Islet precursor cell (in vitro differentiated cells): Measurements from ENCODE around the gene CNBD2.
"Not testable (repeated sequence)": the region's sequence is repeated elsewhere in the genome, so short reads cannot be mapped to it uniquely, and the experiment has no call there.

Experiments
- DNase-seq: peaks from one replicate; pipeline ENCODE4 v3.0.0-alpha.2; 2018

CNBD2 gene

GRCh38 chr20:36028106-36028808 lies 59.9 kb downstream of the CNBD2 start:
- no peak for DNase-seq

- no peak for DNase-seq
These were observed 61.8 kb downstream of the CNBD2 start for GRCh38 chr20:36030149-36030548.

- DNase-seq = no peak
These were observed 63.4 kb downstream of the CNBD2 start for GRCh38 chr20:36031806-36032205.

DNA sequence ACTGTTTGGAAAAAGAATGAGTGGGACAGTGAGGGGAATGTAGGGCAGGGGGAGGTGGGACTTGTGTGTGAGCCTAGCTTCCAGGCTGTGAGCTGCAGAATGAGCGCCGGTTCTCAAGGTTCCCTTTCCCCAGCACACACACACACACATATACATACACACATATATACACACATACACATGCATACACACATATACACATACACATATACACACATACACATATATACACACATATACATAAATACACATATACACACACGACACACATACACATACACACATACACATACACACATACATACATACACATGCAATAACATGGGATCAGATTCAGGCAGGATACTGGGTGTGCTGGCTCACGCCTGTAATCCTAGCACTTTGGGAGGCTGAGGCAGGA lies 66.5 kb downstream of the CNBD2 start:
- DNase-seq = no peak

- no peak for DNase-seq
These were observed 67.4 kb downstream of the CNBD2 start for GRCh38 chr20:36035745-36036144.

DNA sequence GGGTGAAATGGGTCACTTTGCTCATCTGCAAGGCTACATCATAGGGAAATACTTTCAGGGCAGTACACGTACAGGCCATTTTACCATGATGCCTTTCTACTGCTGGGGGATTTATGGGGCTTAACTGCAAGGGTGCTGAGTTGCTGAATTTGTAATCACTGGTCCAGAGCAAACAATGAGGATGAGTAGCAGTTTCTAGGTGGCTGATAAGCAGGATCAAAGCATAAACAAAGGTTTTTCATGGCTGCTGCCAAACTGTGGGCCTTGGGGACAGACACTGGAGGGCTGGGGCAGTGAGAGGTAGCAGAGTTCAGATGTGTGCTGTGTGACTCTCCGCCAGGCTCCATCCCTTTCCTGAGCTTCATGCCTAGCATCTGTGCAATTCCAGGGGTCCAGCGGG lies 68.3 kb downstream of the CNBD2 start:
- DNase-seq = no peak

GRCh38 chr20:36040571-36040970 lies 72.2 kb downstream of the CNBD2 start:
- DNase-seq = no peak

DNA sequence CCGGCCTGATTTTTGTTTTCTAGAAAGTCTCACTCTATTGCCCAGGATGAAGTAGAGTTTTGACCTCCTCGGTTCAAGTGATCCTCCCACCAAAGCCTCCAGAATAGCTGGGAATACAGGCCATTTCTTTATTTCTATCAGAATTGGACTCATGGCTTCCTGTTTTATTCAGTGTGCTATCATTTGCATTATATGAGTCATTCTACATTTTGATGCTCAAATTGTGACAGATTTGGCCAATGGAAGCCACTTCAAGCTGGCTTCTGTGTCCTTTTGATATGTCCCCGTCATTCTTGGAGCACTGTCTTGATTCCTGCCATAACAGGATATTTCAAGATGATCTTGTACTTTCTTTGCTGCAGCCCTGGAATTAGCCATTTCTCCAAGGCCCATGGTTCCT lies 75.1 kb downstream of the CNBD2 start:
- no peak for DNase-seq

DNA sequence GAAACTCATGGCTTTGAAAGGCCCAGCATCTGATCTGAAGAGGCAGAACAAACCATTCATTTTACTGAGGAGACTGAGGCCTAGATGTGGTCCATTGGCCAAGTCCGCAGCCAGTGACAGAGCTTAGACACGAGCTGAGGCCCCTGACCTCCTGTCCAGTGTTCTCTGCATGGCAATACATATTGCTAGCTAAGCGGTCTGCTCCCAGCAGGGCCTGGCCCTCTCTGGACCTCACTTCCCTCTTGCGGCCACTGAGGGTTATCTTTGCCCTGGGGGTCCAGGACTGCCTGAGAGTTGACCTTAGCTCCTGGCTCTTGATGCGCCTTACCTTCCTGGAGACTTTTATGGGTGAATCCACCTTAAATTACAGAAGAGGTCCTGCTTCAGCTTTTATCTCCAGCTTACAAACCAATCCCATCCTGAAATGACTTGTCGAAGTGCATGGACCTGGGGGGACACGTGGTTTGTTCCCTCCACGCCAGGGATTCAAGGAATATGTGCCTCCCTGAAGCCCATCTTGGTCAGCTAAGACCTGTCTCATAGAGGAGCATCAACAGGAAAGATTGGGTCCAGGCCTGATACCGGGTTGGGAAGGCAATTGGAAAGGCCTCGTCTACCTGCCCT lies 75.6 kb downstream of the CNBD2 start:
- no peak for DNase-seq

DNA sequence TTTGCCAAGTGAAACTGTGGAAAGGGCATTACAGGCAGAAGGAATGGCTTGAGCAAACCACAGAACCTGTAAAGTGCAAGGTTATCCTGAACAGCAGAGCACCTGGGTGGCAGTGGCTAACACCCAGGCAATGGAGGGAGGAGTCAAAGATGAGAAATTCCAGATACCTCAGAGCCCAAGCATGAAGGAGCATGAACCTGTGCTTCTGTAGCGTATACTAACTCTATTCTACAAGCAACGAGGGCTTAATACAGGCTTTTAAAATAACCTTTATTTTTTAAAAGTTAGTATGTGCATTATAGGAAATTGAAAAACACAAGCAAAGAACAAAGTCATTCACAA lies 77.0 kb downstream of the CNBD2 start:
- no peak for DNase-seq

GRCh38 chr20:36046073-36046798 lies 77.8 kb downstream of the CNBD2 start:
- DNase-seq = not testable (repeated sequence)

DNA sequence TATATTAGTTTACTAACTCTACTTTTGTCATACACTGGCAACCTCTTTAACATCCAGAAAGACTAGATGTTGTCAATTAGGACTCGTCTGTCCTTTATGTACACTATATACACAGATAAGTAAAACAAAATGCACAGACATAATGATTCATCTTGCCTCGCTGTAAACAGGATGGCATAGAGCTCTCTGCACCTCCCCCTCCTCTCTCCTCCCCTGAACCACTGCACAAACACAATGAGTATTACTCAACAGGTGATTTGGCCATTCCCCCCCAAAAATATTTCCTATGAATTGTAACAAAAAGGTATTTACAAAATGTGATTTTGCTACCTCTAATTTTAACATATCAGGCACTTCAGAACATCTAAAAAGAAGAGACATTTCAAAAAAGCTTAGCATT lies 81.0 kb downstream of the CNBD2 start:
- DNase-seq = not testable (repeated sequence)

- peak; percentile 83 for DNase-seq
These were observed 82.3 kb downstream of the CNBD2 start for GRCh38 chr20:36050436-36051317.

DNA sequence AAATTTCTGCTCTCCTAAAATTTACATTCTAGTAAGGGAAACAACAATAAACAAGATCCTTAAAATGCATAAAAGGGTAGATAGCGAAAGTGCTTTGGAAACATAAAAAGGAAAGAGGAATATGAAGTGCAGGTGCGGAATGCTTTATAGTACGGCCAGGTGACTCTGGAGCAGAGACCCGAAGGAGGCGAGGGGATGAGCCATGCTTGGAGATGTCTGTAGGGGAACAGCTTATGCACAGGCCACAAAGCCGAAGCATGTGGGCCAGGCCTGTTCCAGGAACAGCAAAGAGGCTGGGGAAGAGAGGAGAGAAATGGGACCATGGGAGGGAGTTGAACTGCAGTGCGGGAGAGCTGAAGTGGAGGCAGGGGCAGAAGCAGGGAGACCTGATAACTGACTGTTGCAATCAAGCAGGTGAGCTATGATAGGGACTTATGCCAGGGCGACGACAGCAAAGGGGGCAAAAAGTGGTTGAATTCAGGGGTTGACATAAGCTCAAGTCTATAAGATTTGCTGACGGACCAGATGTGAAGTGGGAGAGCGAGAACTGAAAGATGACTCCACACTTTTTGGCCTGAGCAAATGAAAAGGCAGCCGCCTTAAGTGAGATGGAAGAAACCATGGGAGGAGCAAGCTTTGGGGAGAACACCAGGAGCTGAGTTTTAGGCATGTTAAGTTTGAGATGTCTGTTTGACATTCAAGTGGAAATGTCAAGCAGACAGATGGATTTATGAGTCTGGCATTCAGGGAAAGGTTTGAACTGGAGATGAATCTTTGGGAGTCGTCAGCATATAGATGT lies 83.1 kb downstream of the CNBD2 start:
- DNase-seq = no peak

- no peak for DNase-seq
These were observed 83.7 kb downstream of the CNBD2 start for GRCh38 chr20:36052117-36052513.

DNA sequence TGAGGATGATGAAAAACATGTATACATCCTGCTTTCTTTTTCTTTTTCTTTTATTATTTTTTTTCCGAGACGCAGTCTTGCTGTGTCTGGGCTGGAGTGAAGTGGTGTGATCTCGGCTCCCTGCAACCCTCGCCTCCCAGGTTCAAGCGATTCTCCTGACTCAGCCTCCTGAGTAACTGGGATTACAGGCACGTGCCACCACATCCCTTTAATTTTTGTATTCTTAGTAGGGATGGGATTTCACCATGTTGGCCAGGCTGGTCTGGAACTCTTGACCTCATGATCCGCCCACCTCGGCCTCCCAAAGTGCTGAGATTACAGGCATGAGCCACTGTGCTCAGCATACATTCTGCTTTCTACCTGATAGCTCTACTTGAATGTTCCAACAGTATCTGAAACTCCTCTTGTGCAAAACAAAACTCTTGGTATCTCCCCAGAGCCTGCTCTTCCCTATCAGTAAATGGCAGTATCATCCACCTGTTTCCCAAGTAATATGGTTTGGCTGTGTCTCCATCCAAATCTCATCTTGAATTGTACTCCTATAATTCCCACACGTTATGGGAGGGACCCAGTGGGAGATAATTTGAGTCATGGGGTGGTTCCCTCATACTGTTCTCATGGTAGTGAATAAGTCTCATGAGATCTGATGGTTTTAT lies 85.6 kb downstream of the CNBD2 start:
- DNase-seq = not testable (repeated sequence)

GRCh38 chr20:36055145-36055544 lies 86.8 kb downstream of the CNBD2 start:
- no peak for DNase-seq

- DNase-seq = no peak
These were observed 92.3 kb downstream of the CNBD2 start for GRCh38 chr20:36060676-36061075.

DNA sequence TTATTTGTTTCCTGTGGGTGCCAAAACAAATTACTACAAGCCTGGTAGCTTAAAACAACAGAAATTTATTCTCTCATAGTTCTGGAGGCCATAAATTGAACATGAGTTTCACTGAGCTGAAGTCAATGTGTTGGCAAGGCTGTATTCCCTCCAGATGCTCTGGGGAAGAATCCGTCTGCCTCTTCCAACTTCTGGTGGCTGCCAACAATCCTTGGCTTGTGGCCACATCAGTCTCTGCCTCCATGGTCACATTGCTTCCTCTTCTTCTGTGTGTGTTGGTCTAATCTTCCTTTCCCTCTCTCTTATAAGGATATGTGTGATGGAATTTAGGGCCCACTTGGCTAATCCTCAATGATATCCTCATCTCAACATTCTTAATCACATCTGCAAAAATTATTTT lies 93.4 kb downstream of the CNBD2 start:
- no peak for DNase-seq

DNA sequence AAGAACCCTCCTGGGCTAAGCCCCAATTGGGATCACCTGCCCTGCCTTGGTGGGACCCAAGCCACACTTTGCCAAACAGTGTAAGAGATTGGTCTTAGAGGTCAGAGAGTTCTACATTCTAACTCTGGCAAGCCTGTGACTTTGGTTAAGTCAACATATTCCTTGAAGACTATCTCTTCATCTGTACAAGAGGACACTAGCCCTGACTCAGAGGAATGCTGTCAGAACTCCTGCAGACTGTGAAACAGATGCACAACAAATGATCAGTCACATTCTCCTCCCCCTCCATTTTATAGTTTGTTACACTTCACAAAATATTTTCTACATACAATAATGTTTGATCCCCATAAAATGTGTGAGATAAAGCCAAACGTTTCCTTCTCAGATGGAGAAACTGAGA lies 94.4 kb downstream of the CNBD2 start:
- no peak for DNase-seq

GRCh38 chr20:36063916-36064657 lies 95.7 kb downstream of the CNBD2 start:
- no peak for DNase-seq
